ENCODE results near the gene FAM240A. TPM values are rescaled to one million over a fixed set of nuclear protein-coding genes. Genes with fewer than 3 reads are reported as not detected.

The FAM240A gene
- total and polyA plus RNA-seq, 10 of the 15 experiments (the other 5 are each of a cell fraction or from before 2014, with no cell fraction given) = not detected

DNA sequence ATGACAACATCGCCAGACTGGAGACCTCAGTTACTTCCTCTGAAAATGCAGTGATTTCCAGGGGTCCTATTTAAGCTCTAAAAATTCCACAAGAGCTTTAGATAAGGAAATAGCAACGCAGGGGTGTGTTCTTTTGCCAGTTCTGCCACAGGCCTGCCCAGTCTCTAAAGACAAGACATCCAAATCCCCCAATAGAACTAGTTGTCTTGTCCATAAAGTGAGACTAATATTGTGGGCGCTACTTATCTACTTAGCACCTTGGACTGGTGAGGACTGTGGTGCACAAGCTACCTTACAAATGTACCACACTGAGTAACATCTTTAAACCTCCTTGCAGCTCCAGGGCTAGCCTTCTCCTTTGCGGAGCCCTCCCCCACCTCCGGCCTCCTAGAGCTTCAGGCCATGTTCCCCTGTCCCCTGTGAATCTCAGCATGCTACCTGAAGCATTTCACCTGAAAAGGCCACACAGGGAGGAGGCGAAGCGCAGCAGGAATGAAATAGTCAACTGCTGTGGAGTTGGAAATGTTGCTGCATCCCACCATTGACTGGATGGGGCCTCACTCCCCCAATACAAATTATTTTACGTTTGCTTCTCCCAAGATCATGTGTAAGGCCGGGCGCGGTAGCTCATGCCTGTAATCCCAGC lies 36.6 kb upstream of the FAM240A start:
- 66% methylated on average over 11 of the region's 11 CpGs for WGBS (ENCODE audit: insufficient coverage, insufficient replicate concordance, low lambda C conversion rate, missing lambda C conversion rate)

More for the DNA sequence above, 36.6 kb upstream of the FAM240A start:
- POLR2A ChIA-PET = no interaction called here
- H3K36me3 ChIP-seq (ENCODE audit: control insufficient read depth in 2 of 2, insufficient read depth in 2 of 2, low read length in 1 of 2) = no peaks in the 10 kb centered on the region
- H3K79me2 ChIP-seq (ENCODE audit: control insufficient read depth, insufficient read depth, low read length) = no peaks in the 10 kb centered on the region
- in situ Hi-C loops (cut with MboI) = no loop called here
- no peak overlapping the region for H3K9ac ChIP-seq (ENCODE audit: control insufficient read depth, insufficient read depth, low read length)
- H3K27ac ChIP-seq (ENCODE audit: control insufficient read depth, insufficient read depth) = no peak overlapping the region
- intact Hi-C loops (cut with micrococcal nuclease; ENCODE audit: unreplicated experiment) = no loop called here
- no TSS peak for BruUV-seq (replicated peaks)
- H3K27me3 ChIP-seq (replicated peaks in 1 of 2; ENCODE audit: control insufficient read depth in 2 of 2, insufficient read depth in 2 of 2, low read length in 1 of 2) = peaks cover 0 to 3% of the 10 kb centered on the region in 2 experiments; a peak in 2 of 4 replicates
- ATAC-seq (no peak), DNase-seq (ENCODE audit: low read depth, low spot score) (no peak), FAIRE-seq (no peak)
- RAD21 ChIA-PET (ENCODE audit: unreplicated experiment) = no interaction called here
- no peak overlapping the region for H2AFZ ChIP-seq (ENCODE audit: control insufficient read depth, low read depth, low read length)
- SMC1A ChIA-PET (ENCODE audit: uncharacterized antibody, unreplicated experiment) = no interaction called here
- no peaks in the 10 kb centered on the region for H3K9me3 ChIP-seq (replicated peaks; ENCODE audit: control insufficient read depth, insufficient read depth, low read length)
- H3K4me1 ChIP-seq (ENCODE audit: control insufficient read depth, insufficient read depth, low read length) = no peaks in the 10 kb centered on the region
- H3K4me2 ChIP-seq (ENCODE audit: control insufficient read depth, insufficient read depth) = no peak overlapping the region
- CTCF ChIA-PET = interaction anchor here (0.6 to 1.2 kb wide), 2 partner anchors 66 to 1282 kb away, joined by 4 to 5 read pairs; no protein-coding TSS in a partner anchor
- no peak overlapping the region for H3K4me3 ChIP-seq
- TF ChIP-seq EP300 (IDR thresholded peaks at IDR 0.05; ENCODE audit: borderline replicate concordance in 1 of 2, control insufficient read depth in 1 of 2, low read depth in 2 of 2, low read length in 2 of 2) = no peak
- TF ChIP-seq NFYA (IDR thresholded peaks at IDR 0.05; ENCODE audit: borderline replicate concordance, low read depth, low read length) = no peak
- no peak for TF ChIP-seq BCL11A (IDR thresholded peaks at IDR 0.05; ENCODE audit: low read depth, low read length)
- TF ChIP-seq, protein P1, sequence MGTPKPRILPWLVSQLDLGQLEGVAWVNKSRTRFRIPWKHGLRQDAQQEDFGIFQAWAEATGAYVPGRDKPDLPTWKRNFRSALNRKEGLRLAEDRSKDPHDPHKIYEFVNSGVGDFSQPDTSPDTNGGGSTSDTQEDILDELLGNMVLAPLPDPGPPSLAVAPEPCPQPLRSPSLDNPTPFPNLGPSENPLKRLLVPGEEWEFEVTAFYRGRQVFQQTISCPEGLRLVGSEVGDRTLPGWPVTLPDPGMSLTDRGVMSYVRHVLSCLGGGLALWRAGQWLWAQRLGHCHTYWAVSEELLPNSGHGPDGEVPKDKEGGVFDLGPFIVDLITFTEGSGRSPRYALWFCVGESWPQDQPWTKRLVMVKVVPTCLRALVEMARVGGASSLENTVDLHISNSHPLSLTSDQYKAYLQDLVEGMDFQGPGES (IDR thresholded peaks at IDR 0.05) = no peak
- no peak for TF ChIP-seq DPF2 (IDR thresholded peaks at IDR 0.05)
- TF ChIP-seq RAD21 (IDR thresholded peaks at IDR 0.05; ENCODE audit: insufficient read depth, low read depth, low read length) = no peak
- no peak for TF ChIP-seq FOXM1 (IDR thresholded peaks at IDR 0.05; ENCODE audit: low read depth, low read length)
- TF ChIP-seq IRF4 (IDR thresholded peaks at IDR 0.05; ENCODE audit: low read depth, low read length) = no peak
- no peak for TF ChIP-seq JUNB (IDR thresholded peaks at IDR 0.05)
- TF ChIP-seq, protein P2, sequence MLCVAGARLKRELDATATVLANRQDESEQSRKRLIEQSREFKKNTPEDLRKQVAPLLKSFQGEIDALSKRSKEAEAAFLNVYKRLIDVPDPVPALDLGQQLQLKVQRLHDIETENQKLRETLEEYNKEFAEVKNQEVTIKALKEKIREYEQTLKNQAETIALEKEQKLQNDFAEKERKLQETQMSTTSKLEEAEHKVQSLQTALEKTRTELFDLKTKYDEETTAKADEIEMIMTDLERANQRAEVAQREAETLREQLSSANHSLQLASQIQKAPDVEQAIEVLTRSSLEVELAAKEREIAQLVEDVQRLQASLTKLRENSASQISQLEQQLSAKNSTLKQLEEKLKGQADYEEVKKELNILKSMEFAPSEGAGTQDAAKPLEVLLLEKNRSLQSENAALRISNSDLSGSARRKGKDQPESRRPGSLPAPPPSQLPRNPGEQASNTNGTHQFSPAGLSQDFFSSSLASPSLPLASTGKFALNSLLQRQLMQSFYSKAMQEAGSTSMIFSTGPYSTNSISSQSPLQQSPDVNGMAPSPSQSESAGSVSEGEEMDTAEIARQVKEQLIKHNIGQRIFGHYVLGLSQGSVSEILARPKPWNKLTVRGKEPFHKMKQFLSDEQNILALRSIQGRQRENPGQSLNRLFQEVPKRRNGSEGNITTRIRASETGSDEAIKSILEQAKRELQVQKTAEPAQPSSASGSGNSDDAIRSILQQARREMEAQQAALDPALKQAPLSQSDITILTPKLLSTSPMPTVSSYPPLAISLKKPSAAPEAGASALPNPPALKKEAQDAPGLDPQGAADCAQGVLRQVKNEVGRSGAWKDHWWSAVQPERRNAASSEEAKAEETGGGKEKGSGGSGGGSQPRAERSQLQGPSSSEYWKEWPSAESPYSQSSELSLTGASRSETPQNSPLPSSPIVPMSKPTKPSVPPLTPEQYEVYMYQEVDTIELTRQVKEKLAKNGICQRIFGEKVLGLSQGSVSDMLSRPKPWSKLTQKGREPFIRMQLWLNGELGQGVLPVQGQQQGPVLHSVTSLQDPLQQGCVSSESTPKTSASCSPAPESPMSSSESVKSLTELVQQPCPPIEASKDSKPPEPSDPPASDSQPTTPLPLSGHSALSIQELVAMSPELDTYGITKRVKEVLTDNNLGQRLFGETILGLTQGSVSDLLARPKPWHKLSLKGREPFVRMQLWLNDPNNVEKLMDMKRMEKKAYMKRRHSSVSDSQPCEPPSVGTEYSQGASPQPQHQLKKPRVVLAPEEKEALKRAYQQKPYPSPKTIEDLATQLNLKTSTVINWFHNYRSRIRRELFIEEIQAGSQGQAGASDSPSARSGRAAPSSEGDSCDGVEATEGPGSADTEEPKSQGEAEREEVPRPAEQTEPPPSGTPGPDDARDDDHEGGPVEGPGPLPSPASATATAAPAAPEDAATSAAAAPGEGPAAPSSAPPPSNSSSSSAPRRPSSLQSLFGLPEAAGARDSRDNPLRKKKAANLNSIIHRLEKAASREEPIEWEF (IDR thresholded peaks at IDR 0.05; ENCODE audit: insufficient replicate concordance, low read depth, low read length) = no peak
- no peaks in the 10 kb centered on the region for H4K20me1 ChIP-seq (ENCODE audit: control insufficient read depth, insufficient read depth)

All from GM12878 (cell line).